Measurements from ENCODE around the gene ANKRD60. TPM values are rescaled to one million over a fixed set of nuclear protein-coding genes. Genes with fewer than 3 reads are reported as not detected.

ANKRD60 gene
- total RNA-seq, 1 donor, result not detected

DNA sequence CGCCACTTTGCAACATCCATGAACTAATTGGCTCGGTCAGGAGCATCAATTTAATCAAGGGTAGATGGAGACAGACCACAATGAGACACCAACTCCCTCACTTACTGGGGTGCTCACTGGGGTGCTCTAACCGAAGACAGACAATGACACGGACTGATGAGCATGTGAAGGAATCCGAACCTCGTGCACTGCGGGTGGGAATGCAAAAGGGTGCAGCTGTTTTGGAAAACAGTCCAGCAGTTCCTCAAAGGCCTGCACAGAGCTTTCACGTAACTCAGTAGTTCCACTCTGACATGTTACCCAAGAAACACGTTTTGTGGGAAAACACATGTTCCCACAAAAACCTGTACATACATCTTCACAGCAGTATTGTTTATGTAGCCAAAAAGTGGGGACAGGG is 26.8 kb downstream of the ANKRD60 start:
- Histone ChIP-seq H2AFZ (ENCODE audit: low read length) (no peak overlapping the region), H3K36me3 (ENCODE audit: insufficient read depth, low read length) (no peaks in the 10 kb centered on the region), H3K79me2 (ENCODE audit: insufficient read depth, low read length) (no peaks in the 10 kb centered on the region), H3K9me3 (ENCODE audit: low read depth, low read length) (no peaks in the 10 kb centered on the region), H3K4me3 (ENCODE audit: insufficient read depth, low read length) (no peak overlapping the region), H4K20me1 (ENCODE audit: insufficient read depth, low read length) (no peaks in the 10 kb centered on the region), H3K4me1 (ENCODE audit: insufficient read depth, low read length) (no peaks in the 10 kb centered on the region), H3K4me2 (ENCODE audit: insufficient read depth, low read length) (no peak overlapping the region), H3K27ac (ENCODE audit: low read depth, low read length) (no peak overlapping the region), H3K27me3 (ENCODE audit: insufficient read depth, low read length) (peaks cover 4% of the 10 kb centered on the region)
- no peak for DNase-seq (ENCODE audit: insufficient read length, low spot score, missing footprints)
- TF ChIP-seq, protein P1, sequence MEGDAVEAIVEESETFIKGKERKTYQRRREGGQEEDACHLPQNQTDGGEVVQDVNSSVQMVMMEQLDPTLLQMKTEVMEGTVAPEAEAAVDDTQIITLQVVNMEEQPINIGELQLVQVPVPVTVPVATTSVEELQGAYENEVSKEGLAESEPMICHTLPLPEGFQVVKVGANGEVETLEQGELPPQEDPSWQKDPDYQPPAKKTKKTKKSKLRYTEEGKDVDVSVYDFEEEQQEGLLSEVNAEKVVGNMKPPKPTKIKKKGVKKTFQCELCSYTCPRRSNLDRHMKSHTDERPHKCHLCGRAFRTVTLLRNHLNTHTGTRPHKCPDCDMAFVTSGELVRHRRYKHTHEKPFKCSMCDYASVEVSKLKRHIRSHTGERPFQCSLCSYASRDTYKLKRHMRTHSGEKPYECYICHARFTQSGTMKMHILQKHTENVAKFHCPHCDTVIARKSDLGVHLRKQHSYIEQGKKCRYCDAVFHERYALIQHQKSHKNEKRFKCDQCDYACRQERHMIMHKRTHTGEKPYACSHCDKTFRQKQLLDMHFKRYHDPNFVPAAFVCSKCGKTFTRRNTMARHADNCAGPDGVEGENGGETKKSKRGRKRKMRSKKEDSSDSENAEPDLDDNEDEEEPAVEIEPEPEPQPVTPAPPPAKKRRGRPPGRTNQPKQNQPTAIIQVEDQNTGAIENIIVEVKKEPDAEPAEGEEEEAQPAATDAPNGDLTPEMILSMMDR (IDR thresholded peaks at IDR 0.05; ENCODE audit: extremely low read depth, low read depth, low read length), result no peak

DNA sequence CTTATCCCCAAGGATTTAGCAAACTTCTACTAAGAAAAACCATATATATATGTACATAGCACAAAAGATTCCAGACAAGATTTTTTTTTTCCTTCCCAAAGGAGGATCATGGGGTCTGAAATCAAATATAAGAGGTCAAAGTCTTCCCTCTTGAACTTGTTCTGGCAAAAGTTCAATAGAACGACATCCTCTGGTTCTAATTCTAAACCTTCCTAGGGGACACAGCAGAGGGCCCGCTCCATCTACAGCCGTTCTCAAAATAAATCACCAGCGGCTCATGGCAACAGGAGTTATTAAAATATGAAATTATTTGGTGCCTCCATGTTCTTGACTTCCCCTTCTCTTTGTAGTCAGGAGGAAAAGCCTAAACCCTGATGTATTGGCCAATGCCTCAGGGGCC is 29.0 kb downstream of the ANKRD60 start:
- TF ChIP-seq, protein P1 (IDR thresholded peaks at IDR 0.05; ENCODE audit: extremely low read depth, low read depth, low read length), result no peak
- Histone ChIP-seq H3K27ac (ENCODE audit: low read depth, low read length) (no peak overlapping the region), H4K20me1 (ENCODE audit: insufficient read depth, low read length) (no peaks in the 10 kb centered on the region), H3K79me2 (ENCODE audit: insufficient read depth, low read length) (no peaks in the 10 kb centered on the region), H3K36me3 (ENCODE audit: insufficient read depth, low read length) (no peaks in the 10 kb centered on the region), H3K4me2 (ENCODE audit: insufficient read depth, low read length) (no peak overlapping the region), H2AFZ (ENCODE audit: low read length) (no peak overlapping the region), H3K4me1 (ENCODE audit: insufficient read depth, low read length) (no peaks in the 10 kb centered on the region), H3K9me3 (ENCODE audit: low read depth, low read length) (no peaks in the 10 kb centered on the region), H3K4me3 (ENCODE audit: insufficient read depth, low read length) (no peak overlapping the region), H3K27me3 (ENCODE audit: insufficient read depth, low read length) (peaks cover 4% of the 10 kb centered on the region)
- no peak for DNase-seq (ENCODE audit: insufficient read length, low spot score, missing footprints)

DNA sequence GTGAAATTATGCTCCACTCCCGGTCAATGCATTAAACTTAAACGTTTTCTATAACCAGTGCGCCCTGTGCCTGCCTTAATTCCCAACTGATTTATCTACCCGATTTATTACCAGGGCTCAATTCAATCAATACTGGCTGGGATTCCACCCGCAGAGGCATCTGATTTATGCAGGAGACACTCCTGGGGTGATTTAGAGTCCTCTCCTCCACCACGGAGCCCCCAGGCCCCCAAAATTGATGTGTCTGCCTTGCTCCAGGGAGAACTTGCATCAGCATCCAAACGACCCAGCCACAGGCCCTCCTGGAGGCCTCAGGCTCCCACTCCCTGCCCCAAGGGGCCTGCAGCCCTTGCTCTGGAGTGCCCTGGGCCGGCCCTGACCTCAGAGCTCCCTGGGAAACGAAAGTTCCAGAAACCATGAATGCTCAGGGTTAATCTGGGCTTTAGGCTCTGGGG is 29.5 kb downstream of the ANKRD60 start:
- TF ChIP-seq, protein P1 (IDR thresholded peaks at IDR 0.05; ENCODE audit: extremely low read depth, low read depth, low read length), result no peak
- H3K4me1 ChIP-seq (ENCODE audit: insufficient read depth, low read length), result no peaks in the 10 kb centered on the region
- no peak overlapping the region for H2AFZ ChIP-seq (ENCODE audit: low read length)
- no peak overlapping the region for H3K4me2 ChIP-seq (ENCODE audit: insufficient read depth, low read length)
- H3K36me3 ChIP-seq (ENCODE audit: insufficient read depth, low read length), result no peaks in the 10 kb centered on the region
- H3K4me3 ChIP-seq (ENCODE audit: insufficient read depth, low read length), result no peak overlapping the region
- DNase-seq (ENCODE audit: insufficient read length, low spot score, missing footprints), result no peak
- H4K20me1 ChIP-seq (ENCODE audit: insufficient read depth, low read length), result no peaks in the 10 kb centered on the region
- H3K9me3 ChIP-seq (ENCODE audit: low read depth, low read length), result no peaks in the 10 kb centered on the region
- H3K27ac ChIP-seq (ENCODE audit: low read depth, low read length), result no peak overlapping the region
- no peaks in the 10 kb centered on the region for H3K79me2 ChIP-seq (ENCODE audit: insufficient read depth, low read length)
- H3K27me3 ChIP-seq (ENCODE audit: insufficient read depth, low read length), result peaks cover 4% of the 10 kb centered on the region

DNA sequence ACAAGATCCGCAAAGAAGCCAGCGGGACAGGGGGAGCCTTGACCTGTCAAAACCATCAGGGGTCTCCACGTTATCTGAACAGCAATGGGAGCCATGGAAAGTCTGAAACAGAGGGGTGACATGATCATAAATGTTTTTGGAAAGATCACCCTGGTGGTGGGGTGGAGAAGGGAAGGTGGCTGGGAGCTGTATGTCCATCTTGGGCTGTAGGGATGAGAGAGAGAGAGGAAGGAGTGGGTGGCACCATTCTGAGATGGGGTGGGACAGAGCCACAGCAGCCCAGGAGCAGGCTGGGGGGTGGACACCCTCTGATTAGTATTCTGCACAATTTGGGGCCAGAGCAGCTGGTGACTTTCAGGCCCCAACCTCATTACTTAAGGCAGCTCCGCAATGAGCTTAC is 30.1 kb downstream of the ANKRD60 start:
- no peaks in the 10 kb centered on the region for H3K36me3 ChIP-seq (ENCODE audit: insufficient read depth, low read length)
- no peaks in the 10 kb centered on the region for H4K20me1 ChIP-seq (ENCODE audit: insufficient read depth, low read length)
- H3K27ac ChIP-seq (ENCODE audit: low read depth, low read length), result no peak overlapping the region
- no peaks in the 10 kb centered on the region for H3K79me2 ChIP-seq (ENCODE audit: insufficient read depth, low read length)
- H3K4me1 ChIP-seq (ENCODE audit: insufficient read depth, low read length), result no peaks in the 10 kb centered on the region
- peak; percentile 63 for DNase-seq (ENCODE audit: insufficient read length, low spot score, missing footprints)
- H3K9me3 ChIP-seq (ENCODE audit: low read depth, low read length), result no peaks in the 10 kb centered on the region
- no peak overlapping the region for H3K4me2 ChIP-seq (ENCODE audit: insufficient read depth, low read length)
- H3K27me3 ChIP-seq (ENCODE audit: insufficient read depth, low read length), result peaks cover 4% of the 10 kb centered on the region
- H3K4me3 ChIP-seq (ENCODE audit: insufficient read depth, low read length), result no peak overlapping the region
- H2AFZ ChIP-seq (ENCODE audit: low read length), result no peak overlapping the region
- TF ChIP-seq, protein P1 (IDR thresholded peaks at IDR 0.05; ENCODE audit: extremely low read depth, low read depth, low read length), result no peak
